Ectodermal cell (in vitro differentiated cells): ENCODE measurements around the gene HELT.

Source experiments
- H3K27ac ChIP-seq: 2 replicates; pipeline ENCODE4 v1.7.0; 2013; ENCODE audit warnings: mild to moderate bottlenecking, low read depth, low read length; ENCODE audit not compliant: insufficient read depth, poor library complexity, severe bottlenecking
- H3K27me3 ChIP-seq: 2 replicates; pipeline ENCODE4 v1.7.0; 2013; ENCODE audit warnings: mild to moderate bottlenecking, low read length; ENCODE audit not compliant: insufficient read depth, control insufficient read depth, poor library complexity, severe bottlenecking
- H3K36me3 ChIP-seq: one replicate; pipeline ENCODE4 v1.7.0; 2013; ENCODE audit warnings: low read length; ENCODE audit not compliant: control insufficient read depth, insufficient read depth
- H3K4me1 ChIP-seq: one replicate; pipeline ENCODE4 v1.7.0; 2013; ENCODE audit warnings: low read length; ENCODE audit not compliant: control insufficient read depth, insufficient read depth
- H3K4me3 ChIP-seq: 2 replicates; pipeline ENCODE4 v1.7.0; 2013; ENCODE audit warnings: low read depth, low read length, control low read depth; ENCODE audit not compliant: insufficient read depth
- H3K9me3 ChIP-seq: 2 replicates; pipeline ENCODE4 v1.7.0; 2013; ENCODE audit warnings: mild to moderate bottlenecking, low read length, moderate library complexity; ENCODE audit not compliant: control insufficient read depth
- WGBS, 2 experiments: methylation state at CpG; one replicate each; pipeline ENCODE4 v1.1.7; 2013; ENCODE audit warnings: missing lambda C conversion rate in 2 of 2; 5-methylcytosine and 5-hydroxymethylcytosine counted together

Gene HELT

GRCh38 chr4:185018834-185019455 is 655 bp downstream of the HELT start:
- Histone ChIP-seq H3K27me3 (peaks cover 100% of the 10 kb centered on the region), H3K27ac (no peak overlapping the region), H3K9me3 (no peaks in the 10 kb centered on the region), H3K4me1 (peaks cover 51% of the 10 kb centered on the region), H3K4me3 (no peak overlapping the region), H3K36me3 (no peaks in the 10 kb centered on the region)
- WGBS, 2 experiments: 1 to 2% methylated on average over 41 of the region's 41 CpGs

GRCh38 chr4:185019456-185020292 is 1.4 kb downstream of the HELT start:
- WGBS, 2 experiments: 1 to 2% methylated on average over 57 of the region's 57 CpGs
- Histone ChIP-seq H3K4me3 (peak overlapping the region; percentile 12), H3K27me3 (peaks cover 100% of the 10 kb centered on the region), H3K4me1 (peaks cover 50% of the 10 kb centered on the region), H3K27ac (no peak overlapping the region), H3K36me3 (no peaks in the 10 kb centered on the region), H3K9me3 (no peaks in the 10 kb centered on the region)

GRCh38 chr4:185020293-185020808 is 2.1 kb downstream of the HELT start:
- Histone ChIP-seq H3K27ac (no peak overlapping the region), H3K27me3 (peaks cover 100% of the 10 kb centered on the region), H3K4me3 (peak overlapping the region; percentile 12), H3K36me3 (no peaks in the 10 kb centered on the region), H3K9me3 (no peaks in the 10 kb centered on the region), H3K4me1 (peaks cover 50% of the 10 kb centered on the region)
- WGBS, 2 experiments: 1% methylated on average over 43 to 47 of the region's 48 CpGs

GRCh38 chr4:185020863-185021761 is 2.8 kb downstream of the HELT start:
- 1% methylated on average over 54 to 55 of the region's 55 CpGs for WGBS, 2 experiments
- H3K27me3 ChIP-seq: peaks cover 100% of the 10 kb centered on the region
- H3K27ac ChIP-seq: no peak overlapping the region
- H3K4me1 ChIP-seq: peaks cover 50% of the 10 kb centered on the region
- no peaks in the 10 kb centered on the region for H3K9me3 ChIP-seq
- peak overlapping the region; percentile 12 for H3K4me3 ChIP-seq
- H3K36me3 ChIP-seq: no peaks in the 10 kb centered on the region

DNA sequence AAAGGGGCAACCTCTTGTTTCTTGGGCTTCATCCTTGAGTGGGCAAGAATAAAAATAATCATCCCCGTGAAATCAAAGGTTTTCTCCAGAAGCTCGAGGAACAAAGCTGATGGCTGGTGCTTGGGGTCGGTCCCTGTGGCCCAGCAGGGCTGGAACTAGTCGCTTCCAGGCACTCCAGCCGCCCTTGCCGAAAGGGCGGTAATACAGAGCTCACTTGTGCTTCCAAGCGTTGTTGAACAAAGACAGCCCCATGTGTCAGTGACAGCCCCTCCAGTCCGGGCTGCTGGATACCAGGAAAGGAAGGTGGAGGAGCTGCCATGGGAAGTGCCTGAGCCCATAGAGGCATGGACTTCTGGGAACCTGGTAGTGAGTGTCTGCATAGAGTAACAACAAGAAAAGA is 5.2 kb downstream of the HELT start:
- WGBS, 2 experiments: 10 to 16% methylated on average over 9 of the region's 9 CpGs
- H3K36me3 ChIP-seq: no peaks in the 10 kb centered on the region
- peaks cover 82% of the 10 kb centered on the region for H3K27me3 ChIP-seq
- peaks cover 50% of the 10 kb centered on the region for H3K4me1 ChIP-seq
- H3K9me3 ChIP-seq: no peaks in the 10 kb centered on the region
- no peak overlapping the region for H3K27ac ChIP-seq
- no peak overlapping the region for H3K4me3 ChIP-seq

DNA sequence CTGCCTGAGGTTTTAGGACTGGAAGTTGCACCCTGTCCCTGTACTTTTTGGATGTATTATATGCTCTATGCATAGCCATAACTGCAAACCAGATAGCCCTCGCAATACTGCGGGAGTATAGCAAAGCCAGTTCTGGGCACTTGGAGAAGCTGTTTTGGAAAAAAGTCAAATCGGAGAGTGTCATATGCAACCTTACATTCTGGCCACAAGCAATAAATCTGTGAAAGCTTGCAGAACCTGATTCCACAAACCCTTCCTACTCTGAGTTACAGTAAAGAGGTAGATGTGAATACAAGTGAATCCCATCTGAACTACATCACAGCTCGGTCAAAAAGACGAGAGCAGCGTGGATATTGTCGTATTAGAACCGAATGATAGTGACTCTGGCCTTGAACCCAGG is 10.3 kb downstream of the HELT start:
- no peak overlapping the region for H3K4me3 ChIP-seq
- H3K9me3 ChIP-seq: no peaks in the 10 kb centered on the region
- H3K27ac ChIP-seq: no peak overlapping the region
- WGBS, 2 experiments: 96 to 97% methylated on average over 8 of the region's 8 CpGs
- H3K27me3 ChIP-seq: peaks cover 51% of the 10 kb centered on the region
- peaks cover 6% of the 10 kb centered on the region for H3K4me1 ChIP-seq
- H3K36me3 ChIP-seq: no peaks in the 10 kb centered on the region

- WGBS, 2 experiments: 83 to 85% methylated on average over 6 of the region's 6 CpGs
- Histone ChIP-seq H3K27me3 (peaks cover 26% of the 10 kb centered on the region), H3K9me3 (no peaks in the 10 kb centered on the region), H3K4me1 (no peaks in the 10 kb centered on the region), H3K4me3 (no peak overlapping the region), H3K36me3 (no peaks in the 10 kb centered on the region), H3K27ac (no peak overlapping the region)
Measured at GRCh38 chr4:185031611-185032010, 13.3 kb downstream of the HELT start.

- H3K4me3 ChIP-seq: no peak overlapping the region
- H3K9me3 ChIP-seq: no peaks in the 10 kb centered on the region
- no peaks in the 10 kb centered on the region for H3K4me1 ChIP-seq
- no peak overlapping the region for H3K27ac ChIP-seq
- 89 to 92% methylated on average over 9 of the region's 9 CpGs for WGBS, 2 experiments
- H3K27me3 ChIP-seq: peaks cover 26% of the 10 kb centered on the region
- no peaks in the 10 kb centered on the region for H3K36me3 ChIP-seq
Measured at GRCh38 chr4:185033072-185033471, 14.8 kb downstream of the HELT start.

GRCh38 chr4:185033950-185034349 is 15.7 kb downstream of the HELT start:
- peaks cover 18% of the 10 kb centered on the region for H3K27me3 ChIP-seq
- H3K4me1 ChIP-seq: no peaks in the 10 kb centered on the region
- no peak overlapping the region for H3K27ac ChIP-seq
- WGBS, 2 experiments: 86 to 92% methylated on average over 6 of the region's 6 CpGs
- no peaks in the 10 kb centered on the region for H3K9me3 ChIP-seq
- no peak overlapping the region for H3K4me3 ChIP-seq
- H3K36me3 ChIP-seq: no peaks in the 10 kb centered on the region
